Fibroblast of pulmonary artery (primary cell): ENCODE results near the gene CD82.

Experiments used
- DNase-seq: peaks from one replicate; pipeline ENCODE4 v3.0.0-alpha.2; 2010; ENCODE audit warnings: low read depth
- H3K4me3 ChIP-seq: replicated peaks from 2 replicates; pipeline ENCODE4 v1.5.1; 2011; ENCODE audit warnings: low read depth, mild to moderate bottlenecking, control low read depth, low read length, moderate library complexity
- CTCF ChIP-seq: IDR thresholded peaks from 2 replicates; pipeline ENCODE4 v1.5.1; 2011; ENCODE audit warnings: mild to moderate bottlenecking, control low read depth, low read length, inconsistent platforms; ENCODE audit errors: missing control alignments

Gene CD82

GRCh38 chr11:44562845-44563460 is 2.5 kb upstream of the CD82 start:
- no peak for DNase-seq
- no peak overlapping the region for H3K4me3 ChIP-seq
- no peak for TF ChIP-seq CTCF

- peak; percentile 37 for DNase-seq
- no peak for TF ChIP-seq CTCF
- no peak overlapping the region for H3K4me3 ChIP-seq
Observed at GRCh38 chr11:44563711-44564110, 1.8 kb upstream of the CD82 start.

GRCh38 chr11:44564166-44564565 is 1.3 kb upstream of the CD82 start:
- no peak for TF ChIP-seq CTCF
- H3K4me3 ChIP-seq = no peak overlapping the region
- DNase-seq = no peak

GRCh38 chr11:44564670-44565210 is 723 bp upstream of the CD82 start:
- TF ChIP-seq CTCF = no peak
- peak; percentile 84 for DNase-seq
- peak overlapping the region; percentile 49 for H3K4me3 ChIP-seq

GRCh38 chr11:44565953-44566949 is 788 bp downstream of the CD82 start:
- no peak for TF ChIP-seq CTCF
- H3K4me3 ChIP-seq = peak overlapping the region; percentile 61
- no peak for DNase-seq

GRCh38 chr11:44566952-44567875 is 1.8 kb downstream of the CD82 start:
- H3K4me3 ChIP-seq = no peak overlapping the region
- no peak for DNase-seq

More at GRCh38 chr11:44566952-44567875, 1.8 kb downstream of the CD82 start:
- TF ChIP-seq CTCF = peak; percentile 1
